NCI-H1092 (cell line): ENCODE data around the gene HOMER3.
A peak's percentile ranks its signal among the peaks of the same experiment; 100 is the strongest.
"Not testable (repeated sequence)": the region's sequence is repeated elsewhere in the genome, so short reads cannot be mapped to it uniquely, and the experiment has no call there.

Experiments
- DNase-seq: peaks from one replicate; lab custom pipeline; 2025; lab: John Stamatoyannopoulos, UW

HOMER3 gene

DNA sequence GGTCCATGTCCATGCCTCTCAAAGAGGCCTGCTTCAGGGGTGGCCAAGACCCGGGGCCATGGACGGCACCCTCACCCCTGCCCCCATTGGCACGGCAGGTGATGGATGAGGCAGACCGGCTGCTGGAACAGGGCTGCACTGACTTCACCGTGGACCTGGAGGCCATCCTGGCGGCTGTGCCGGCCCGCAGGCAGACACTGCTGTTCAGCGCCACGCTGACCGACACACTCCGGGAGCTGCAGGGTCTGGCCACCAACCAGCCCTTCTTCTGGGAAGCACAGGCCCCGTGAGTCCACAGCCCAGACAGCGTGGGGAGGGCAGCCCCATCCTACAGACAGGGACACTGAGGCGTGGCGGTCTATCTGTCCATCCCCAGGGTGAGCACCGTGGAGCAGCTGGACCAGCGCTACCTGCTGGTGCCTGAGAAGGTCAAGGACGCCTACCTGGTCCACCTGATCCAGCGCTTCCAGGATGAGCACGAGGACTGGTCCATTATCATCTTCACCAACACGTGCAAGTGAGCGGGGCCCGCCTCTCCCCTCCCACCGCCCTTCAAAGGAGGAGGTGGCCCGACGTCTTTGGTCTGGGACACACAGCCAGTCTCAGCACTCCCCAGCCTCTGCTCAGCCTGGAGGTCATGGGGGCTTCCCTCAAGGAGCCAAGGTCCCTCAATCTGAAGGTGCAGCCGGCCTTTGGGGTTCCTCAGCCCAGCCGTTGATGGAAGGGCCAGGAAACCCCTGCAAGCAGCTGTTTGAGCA, 18.6 kb downstream of the HOMER3 start:
- no peak for DNase-seq

DNA sequence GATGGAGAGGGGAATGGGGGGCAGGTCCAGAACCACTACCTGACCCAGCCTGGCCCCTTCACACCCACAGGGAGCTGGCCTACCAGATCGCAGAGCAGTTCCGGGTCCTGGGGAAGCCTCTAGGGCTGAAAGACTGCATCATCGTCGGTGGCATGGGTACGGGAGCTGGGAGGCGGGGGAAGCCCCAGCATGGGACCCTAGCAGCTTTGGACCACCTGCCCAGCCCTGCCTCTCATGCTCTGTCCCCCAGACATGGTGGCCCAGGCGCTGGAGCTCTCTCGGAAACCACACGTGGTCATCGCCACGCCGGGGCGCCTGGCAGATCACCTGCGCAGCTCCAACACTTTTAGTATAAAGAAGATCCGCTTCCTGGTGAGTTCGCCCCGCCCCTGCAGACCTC, 19.4 kb downstream of the HOMER3 start:
- DNase-seq = no peak

DNA sequence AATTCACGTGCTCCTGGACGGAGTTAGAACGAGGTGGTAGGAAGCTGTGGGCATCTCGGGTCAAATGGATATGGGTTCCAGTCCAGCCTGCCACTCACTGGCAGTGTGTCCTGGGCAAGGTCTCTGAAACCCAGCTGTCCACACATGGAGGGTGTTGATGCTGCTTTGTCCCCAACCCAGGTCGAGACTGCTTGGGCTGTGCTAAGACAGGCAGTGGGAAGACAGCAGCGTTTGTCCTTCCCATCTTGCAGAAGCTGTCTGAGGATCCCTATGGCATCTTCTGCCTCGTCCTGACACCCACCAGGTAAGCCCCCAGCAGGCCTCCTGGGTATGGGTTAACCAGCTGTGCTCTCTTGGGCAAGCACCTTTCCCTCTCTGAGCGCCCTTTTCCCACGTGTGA, 20.6 kb downstream of the HOMER3 start:
- DNase-seq = no peak

DNA sequence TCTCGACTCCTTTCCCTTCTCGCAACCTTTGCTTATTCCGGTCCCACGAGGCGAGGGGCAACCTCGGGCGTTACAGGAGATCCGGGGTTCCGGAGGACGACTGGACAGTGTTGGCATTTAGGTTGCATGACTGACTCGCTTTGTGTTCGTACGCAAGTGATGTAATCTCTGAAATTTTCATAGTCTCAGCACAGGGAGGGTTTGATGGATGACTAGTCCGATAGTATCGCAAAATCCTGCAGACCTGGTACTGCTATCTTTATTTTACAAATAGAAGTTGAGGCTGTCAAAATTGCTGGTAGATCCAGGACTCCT, 21.2 kb downstream of the HOMER3 start:
- DNase-seq = no peak

DNA sequence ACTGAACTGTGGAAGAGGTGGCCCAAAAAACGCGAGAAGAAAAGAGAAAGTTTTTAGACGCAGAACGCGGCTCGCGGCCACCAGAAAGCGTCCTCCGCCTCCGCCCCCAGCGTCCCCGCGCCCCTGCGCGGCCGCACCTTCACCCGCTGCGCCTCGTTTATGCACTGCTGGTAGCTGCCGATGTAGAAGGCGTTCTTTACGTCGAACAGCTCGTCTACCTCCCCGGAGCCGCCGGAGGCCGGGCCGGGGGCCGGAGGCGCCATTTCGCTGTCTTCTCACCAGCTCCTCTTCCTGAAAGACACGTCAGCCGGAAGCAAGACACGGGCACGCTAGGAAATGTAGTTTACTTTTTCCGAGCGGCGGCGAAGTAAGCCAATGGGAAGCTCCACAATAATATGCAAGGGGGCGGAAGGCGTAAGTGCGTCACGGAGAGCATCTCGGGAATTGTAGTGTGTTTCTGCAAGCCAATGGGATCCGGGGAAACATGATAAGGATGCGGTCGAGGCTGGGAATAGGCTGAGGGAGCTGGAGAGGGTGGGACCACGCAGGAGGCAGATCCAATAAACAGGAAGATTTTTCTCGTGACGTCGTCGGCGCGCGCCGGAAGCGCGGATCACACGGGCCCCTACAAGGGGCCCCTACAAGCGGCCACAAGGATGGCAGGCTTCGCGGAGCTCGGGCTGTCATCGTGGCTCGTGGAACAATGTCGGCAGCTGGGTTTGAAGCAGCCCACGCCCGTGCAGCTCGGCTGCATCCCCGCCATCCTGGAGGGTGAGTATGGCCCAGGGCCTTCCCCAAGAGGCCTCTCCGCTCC, 21.7 kb downstream of the HOMER3 start, which contains the start of the genes COPE and DDX49:
Gene COPE (minus strand): TSS at position 302 of the 814 bp plus-strand sequence. CDS start 39 bp downstream, at position 263.
Gene DDX49 (plus strand): TSS at position 630 of the 814 bp plus-strand sequence. CDS start 27 bp downstream, at position 657.
- DNase-seq = peak; percentile 99

DNA sequence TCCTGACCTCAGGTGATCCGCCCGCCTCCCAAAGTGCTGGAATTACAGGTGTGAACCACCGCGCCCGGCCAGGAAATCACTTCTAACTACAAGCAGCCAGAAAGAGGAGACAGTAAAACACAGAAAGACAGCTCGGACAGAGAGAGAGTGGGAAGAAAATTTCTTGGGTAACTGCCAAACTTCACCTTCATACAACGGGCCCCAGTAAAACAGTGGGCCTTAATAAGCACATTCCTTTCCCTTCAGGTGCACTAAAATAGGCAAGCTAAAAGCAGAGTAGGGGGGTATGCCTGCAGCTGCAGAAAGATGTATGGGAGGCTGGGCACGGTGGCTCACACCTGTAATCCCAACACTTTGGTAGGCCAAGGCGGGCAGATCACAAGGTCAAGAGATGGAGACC, 23.4 kb downstream of the HOMER3 start:
- DNase-seq = not testable (repeated sequence)

DNA sequence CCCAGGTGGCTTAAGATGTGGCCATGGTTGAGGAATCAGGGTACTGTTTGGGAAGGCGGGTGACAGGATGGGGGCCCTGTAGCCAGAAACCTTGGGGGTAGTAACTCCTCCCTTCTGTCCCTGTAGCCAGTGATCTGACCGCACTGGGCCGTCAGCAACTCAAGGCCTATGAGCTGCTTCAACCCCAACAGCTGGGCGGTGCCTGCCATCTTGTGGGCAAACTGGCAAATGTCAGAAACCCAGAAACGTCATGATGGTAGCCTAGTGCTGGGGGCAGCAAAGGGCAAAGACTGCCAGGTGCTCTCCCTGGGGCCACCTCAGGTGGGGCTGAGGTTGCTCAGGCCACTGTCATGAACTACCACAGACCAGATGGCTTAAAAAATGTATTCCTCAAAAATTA, 25.4 kb downstream of the HOMER3 start:
- no peak for DNase-seq

DNA sequence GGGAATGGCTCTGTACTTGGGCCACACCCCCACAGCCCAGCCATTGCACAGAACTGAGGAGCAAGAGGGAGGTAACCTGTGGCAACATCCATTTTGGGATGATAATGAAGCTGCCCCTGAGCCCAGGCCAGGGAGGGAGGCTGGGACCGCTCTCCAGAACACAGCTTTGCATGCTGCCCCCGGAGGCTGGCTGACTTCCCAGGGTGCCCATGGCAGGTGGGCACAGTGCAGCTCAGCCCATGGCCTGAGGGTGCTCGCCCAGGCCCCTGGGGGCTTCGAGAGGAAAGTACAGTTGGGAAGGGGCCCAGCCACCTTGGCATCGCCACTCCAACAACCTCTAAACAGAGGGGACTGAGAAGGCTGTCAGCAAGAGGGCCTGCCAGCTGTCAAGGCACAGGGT, 27.6 kb downstream of the HOMER3 start:
- DNase-seq = no peak

DNA sequence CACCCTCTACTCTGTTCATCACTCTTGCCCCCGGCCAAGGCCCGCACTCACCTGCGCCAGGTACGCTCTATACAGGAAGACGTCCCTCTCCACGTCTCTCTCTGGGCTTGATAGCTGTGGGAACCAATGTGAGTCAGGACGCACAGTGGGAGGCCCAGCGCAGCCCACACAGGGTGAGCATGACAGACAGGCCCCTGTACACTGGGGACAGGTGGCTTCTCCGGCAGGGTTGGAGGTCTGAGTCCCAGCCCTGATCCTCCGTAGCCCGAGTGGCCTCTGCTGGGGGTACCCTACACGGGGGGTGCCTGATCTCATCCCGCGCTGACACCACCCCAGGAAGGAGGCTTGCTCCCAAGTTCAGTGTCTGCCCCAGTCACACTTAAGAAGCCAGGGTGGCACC, 28.1 kb downstream of the HOMER3 start:
- DNase-seq = no peak

DNA sequence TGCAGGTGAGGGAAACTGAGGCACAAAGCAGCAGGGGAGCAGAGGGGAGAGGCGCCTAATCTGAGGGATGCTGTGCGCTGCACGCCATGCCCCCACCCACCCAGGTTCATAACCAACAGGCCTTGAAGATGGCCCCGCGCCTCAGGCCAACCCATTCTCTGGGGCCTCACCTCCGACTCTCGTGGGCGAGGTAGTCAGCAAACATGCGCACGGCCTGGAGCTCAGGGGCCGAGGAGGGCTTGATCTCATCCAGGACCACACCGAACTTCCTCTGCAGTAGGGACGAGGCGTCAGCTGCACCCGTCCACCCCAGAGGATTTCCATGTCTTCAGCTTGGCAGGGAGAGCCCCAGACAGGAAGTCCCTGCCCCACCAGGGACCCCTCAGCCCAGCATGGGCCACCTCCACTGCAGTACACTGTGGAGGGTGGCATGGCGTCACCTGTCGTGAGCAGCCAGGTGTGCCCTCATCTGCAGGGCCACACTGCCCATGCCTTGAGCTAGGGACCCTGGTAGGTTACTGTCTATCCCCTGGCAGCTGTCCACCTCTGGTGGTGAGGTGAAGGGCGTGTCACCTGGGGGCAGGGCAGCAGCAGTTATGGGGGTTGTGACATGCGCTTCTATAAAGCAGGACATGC, 30.1 kb downstream of the HOMER3 start:
- no peak for DNase-seq

DNA sequence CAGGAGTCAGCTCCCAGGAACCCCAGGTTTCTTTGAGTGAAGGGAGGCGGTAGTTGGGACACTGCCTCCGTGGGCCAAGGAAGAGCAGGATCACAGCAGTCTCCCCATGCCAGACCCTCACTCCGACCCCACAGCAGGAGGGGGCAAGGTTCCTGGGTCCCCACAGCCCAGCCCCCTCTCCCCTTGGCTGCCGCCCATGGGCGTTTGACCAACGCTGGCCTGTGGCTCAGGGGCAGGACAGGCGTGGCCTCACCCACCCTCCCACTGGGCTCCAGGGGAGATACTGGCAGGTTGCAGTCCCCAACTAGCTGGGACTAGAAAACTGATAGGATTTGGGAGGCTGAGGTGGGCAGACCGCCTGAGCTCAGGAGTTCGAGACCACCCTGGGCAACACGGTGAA, 31.0 kb downstream of the HOMER3 start:
- DNase-seq = no peak

DNA sequence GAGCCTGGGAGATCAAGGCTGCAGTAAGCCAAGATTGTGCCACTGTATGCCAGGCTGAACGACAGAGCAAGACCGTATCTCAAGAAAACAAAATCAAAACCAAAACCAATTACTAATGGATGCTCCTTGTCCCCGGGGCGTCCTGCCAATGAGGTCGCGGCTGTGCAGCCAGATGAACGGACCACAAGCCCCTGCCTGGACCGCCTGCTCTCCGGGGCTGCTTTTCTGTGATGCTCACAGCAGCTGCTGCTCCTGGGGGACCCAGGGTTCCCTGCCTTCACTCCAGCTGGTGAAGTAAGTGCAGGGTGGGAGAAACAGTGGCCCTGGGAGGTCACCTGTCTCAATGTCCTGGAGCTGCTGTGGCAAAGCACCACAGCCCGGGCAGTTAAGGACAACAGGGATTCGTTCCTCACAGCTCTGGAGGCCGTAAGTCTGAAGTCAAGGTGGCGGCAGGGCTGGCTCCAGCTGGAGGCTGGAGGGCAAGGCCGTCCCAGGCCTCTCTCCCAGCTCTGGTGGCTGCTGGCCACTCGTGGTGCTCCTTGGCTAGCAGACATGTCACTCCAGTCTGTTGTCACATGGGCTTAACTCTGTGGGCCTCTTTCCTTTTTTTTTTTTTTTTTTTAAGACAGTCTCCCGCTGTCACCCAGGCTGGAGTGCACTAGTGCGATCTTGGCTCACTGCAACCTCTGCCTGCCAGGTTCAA, 31.9 kb downstream of the HOMER3 start:
- DNase-seq = no peak

DNA sequence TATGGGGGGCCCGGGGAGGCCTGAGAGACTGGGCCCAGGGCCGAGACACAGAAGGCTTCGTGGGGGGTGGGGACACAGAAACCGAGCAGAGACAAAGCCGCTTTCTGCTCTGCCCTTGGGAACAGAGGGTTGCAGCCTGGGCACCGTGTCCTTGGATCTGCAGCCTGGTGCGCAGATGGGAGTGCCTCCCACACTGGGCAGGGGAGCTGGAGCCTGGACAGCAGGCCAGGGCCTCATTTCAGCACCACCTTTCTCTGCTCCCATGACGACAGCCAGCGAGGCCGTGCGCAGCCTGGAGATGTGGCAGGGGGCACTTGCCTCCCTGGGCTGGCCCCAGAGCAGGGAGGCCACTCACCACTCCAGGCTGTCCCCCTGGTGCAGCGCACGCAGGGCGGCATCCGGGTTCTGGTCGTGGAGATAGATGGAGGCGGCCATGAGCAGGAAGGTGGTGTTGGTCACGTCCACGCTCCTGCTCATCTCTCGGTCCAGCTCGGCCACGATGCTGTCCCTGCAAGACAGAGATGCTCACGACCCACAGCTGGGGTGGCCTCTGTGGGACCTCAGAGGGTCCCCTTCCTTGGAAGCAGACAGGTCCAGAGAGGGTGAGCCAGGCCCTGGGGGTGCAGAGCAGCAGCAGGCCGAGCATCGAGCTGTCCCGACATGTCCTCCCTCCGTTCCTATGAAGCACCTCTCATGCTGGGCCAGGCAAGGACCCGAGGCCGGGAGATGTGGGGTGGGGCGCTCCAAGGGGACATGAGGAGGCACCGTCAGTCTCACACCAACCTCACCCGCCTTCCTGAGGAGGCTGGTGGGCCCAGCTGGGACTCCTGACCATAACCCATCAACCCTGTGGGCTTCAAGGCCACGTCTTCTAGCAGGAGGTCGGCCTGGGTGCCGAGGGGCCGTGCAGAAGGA, 34.2 kb downstream of the HOMER3 start:
- DNase-seq = no peak

DNA sequence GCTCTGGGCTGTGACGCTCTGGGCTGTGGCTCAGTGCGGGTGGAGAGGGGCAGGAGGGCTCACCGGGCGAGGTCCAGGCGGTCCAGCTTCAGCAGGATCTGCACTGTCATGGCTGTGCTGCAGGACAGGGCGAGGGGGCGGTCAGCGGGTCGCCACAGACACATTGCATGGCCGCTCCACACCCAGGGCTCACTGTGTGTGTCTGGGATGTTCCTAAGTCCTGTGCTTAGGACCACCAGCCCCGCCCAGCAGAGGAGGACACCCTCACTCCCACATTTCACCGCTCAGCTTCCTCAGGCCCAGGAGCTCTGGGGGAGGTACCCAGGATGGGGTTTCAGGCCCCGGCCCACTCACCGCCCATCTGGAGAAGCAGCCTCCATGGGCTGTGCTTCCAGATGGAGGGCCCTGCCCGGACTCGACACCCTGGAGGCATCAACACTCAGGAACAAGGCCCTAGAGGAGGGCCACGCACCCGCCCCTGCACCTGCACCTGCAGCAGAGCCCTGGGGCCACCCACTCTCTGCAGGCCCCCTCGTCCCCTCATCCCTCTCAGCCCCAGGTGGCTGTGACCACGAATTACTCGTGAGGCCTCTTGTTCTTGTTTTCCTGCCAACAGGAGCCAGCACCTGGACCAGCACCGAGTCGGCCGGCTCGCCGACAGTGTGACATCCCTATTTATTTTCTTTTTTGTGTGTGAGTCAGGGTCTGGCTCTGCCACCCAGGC, 35.3 kb downstream of the HOMER3 start:
- no peak for DNase-seq

DNA sequence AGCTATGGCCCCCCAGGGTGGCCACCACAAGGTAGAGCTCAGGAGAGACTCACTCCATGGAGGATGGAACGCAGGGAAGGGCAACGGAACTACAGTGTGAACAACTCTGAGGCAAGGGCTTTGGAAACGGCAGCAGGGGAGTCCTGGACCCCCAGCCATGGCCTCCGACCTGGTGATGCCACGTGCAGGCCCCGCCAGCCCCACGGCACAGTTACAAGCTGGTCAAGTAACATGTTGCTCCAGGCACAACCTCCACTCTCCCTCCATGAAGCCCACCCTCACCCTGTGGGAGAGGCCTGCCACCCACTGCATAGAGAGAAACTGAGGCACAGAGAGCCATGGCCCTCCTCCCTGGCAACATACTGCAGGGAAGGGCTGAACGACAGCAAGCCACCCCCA, 36.0 kb downstream of the HOMER3 start:
- no peak for DNase-seq

DNA sequence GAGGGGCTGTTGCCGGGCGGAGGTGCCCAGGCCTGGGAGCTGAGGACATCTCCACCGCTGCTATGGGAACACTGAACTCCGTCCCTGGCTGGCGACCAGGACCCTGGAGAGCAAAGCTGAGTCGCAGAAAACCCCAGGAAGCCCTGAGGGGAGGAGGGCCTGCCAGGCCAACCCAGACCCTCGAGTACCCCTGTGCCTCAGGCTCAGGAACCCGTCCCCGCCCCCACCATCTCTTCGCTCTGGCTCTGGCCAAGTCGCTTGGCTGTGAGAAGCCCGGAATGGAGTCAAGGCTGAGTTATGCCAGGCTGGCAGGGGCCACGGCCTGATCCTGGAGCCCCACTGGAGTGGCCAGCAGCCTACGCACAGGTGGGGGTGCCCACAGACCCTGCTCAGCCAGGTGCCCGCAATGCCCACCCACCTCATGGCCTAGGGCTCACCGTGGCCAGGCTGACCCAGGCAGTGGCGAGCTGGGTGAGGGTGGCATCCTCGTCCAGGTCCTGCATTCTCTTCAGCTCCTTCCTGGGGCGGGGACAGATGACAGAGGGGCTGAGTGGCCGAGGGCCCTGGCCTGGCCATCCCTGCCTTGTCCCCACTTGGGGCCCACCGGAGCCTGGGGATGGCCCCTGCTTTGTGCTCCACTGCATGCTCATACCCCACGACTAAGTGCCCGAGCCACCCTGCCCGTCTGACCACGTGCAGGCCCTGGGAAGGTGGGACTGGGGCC, 36.5 kb downstream of the HOMER3 start:
- DNase-seq = no peak

DNA sequence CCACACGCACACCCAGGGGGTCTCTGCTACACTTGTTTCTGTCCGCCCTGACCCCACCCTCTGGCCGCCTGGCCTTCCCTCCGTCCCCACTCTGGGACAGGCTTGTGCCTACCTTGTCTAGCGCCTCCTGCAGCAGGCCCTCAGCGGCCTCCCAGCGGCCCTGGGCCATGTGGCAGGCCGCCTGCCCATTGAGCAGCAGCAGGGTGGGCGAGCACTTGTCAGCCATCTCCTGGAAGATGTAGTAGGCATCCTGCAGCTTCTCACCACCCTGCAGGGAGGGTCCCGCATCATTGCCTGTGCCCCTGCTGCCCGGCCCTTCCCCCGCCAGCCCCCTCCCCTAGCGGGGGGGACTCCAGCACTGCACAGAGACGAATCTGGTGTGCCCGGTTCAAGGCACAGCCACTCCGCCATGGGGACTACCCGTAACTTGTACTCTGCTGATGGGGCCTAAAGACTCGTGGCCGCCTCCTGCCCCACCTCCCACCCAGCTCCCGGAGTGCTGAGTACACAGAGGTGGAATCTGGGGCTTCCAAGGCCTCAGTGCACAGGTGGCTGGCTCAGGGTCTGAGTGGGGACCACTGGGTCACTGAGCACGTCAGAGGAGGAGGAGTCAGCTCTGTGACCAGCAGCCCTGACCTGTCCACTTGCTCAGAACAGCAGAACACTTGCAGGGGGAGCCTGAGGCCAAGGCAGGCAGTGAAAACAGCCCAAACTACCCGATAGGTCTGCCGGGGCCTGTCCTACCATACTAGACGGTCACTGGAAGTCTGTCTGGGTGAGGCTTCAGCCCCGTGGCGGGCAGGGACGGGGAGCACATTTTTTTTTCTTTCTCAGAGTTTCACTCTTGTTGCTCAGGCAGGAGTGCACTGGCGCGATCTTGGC, 37.6 kb downstream of the HOMER3 start:
- DNase-seq = no peak

DNA sequence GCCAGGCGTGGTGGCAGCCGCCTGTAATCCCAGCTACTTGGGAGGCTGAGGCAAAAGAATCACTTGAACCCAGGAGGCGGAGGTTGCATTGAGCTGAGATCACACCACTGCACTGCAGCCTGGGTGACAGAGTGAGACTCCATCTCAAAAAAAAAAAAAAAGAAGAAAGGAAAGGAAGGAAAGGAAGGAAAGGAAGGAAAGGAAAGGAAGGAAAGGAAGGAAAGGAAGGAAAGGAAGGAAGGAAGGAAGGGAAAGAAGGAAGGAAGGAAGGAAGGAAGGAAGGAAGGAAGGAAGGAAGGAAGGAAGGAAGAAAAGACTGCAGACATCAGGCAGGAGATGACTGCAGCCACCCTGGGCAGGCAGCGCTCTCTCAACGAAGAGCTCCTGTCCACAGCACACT, 38.5 kb downstream of the HOMER3 start:
- not testable (repeated sequence) for DNase-seq

DNA sequence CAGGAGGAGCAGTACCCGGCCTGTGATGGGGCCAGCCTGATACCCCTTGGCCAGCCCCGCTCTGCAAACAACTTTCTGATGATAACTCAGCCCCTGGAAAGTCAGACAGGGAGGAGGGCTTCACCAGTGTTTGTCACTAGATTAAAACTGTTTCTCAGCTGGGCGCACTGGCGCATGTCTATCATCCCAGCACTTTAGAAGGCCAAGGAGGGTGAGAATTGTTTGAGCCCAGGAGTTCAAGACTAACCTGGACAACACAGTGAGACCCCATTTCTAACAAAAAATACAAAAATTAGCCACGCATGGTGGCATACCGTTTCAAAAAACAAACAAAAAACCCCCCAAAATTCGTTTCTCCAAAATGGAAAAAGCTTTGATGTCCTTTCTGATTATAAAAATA, 39.5 kb downstream of the HOMER3 start:
- no peak for DNase-seq
